Retina (tissue), 1 donor: Measurements from ENCODE around the gene STBD1.
"Not testable (repeated sequence)": the region's sequence is repeated elsewhere in the genome, so short reads cannot be mapped to it uniquely, and the experiment has no call there.

Experiments used
- DNase-seq: peaks from one replicate; pipeline ENCODE4 v3.0.0-alpha.2; 2016

Gene STBD1

GRCh38 chr4:76287811-76288210 is 18.7 kb upstream of the STBD1 start:
- DNase-seq, result not testable (repeated sequence)

GRCh38 chr4:76292730-76293129 is 13.8 kb upstream of the STBD1 start:
- DNase-seq, result no peak

GRCh38 chr4:76293772-76294171 is 12.8 kb upstream of the STBD1 start:
- DNase-seq, result no peak

- no peak for DNase-seq
Observed at GRCh38 chr4:76296286-76296820, 10.2 kb upstream of the STBD1 start.

GRCh38 chr4:76298227-76298626 is 8.3 kb upstream of the STBD1 start:
- no peak for DNase-seq

GRCh38 chr4:76300012-76300411 is 6.5 kb upstream of the STBD1 start:
- no peak for DNase-seq

GRCh38 chr4:76301068-76301774 is 5.3 kb upstream of the STBD1 start:
- DNase-seq, result no peak

GRCh38 chr4:76301775-76302162 is 4.8 kb upstream of the STBD1 start:
- DNase-seq, result no peak

- no peak for DNase-seq
Observed at GRCh38 chr4:76302826-76303438, 3.6 kb upstream of the STBD1 start.

GRCh38 chr4:76305033-76305687 is 1.4 kb upstream of the STBD1 start:
- peak; percentile 9 for DNase-seq

GRCh38 chr4:76306882-76307659 is 538 bp downstream of the STBD1 start:
- DNase-seq, result peak; percentile 87

GRCh38 chr4:76307660-76308014 is 1.1 kb downstream of the STBD1 start:
- DNase-seq, result no peak

- DNase-seq, result peak; percentile 6
Observed at GRCh38 chr4:76308548-76308947, 2.0 kb downstream of the STBD1 start.

- no peak for DNase-seq
Observed at GRCh38 chr4:76309939-76310550, 3.5 kb downstream of the STBD1 start.

GRCh38 chr4:76310683-76311082 is 4.2 kb downstream of the STBD1 start:
- no peak for DNase-seq

- peak; percentile 15 for DNase-seq
Observed at GRCh38 chr4:76311896-76312331, 5.4 kb downstream of the STBD1 start.

GRCh38 chr4:76312457-76312856 is 5.9 kb downstream of the STBD1 start:
- no peak for DNase-seq

GRCh38 chr4:76313547-76313946 is 7.0 kb downstream of the STBD1 start:
- DNase-seq, result no peak

- DNase-seq, result no peak
Observed at GRCh38 chr4:76315267-76315918, 8.9 kb downstream of the STBD1 start.

GRCh38 chr4:76316131-76316530 is 9.6 kb downstream of the STBD1 start:
- DNase-seq, result no peak

GRCh38 chr4:76322236-76322635 is 15.7 kb downstream of the STBD1 start:
- no peak for DNase-seq

- no peak for DNase-seq
Observed at GRCh38 chr4:76325072-76325471, 18.5 kb downstream of the STBD1 start.
